22Rv1 (cell line): Measurements from ENCODE around the gene RASAL1.

ENCODE experiments used
- ZFX ChIP-seq: fragments of 450-650 bp; IDR thresholded peaks from 2 replicates; pipeline ENCODE4 v1.6.1; 2017; ENCODE audit warnings: antibody characterized with exemption, borderline replicate concordance
- TF ChIP-seq, protein P1 (sequence below): fragments of 450-650 bp; IDR thresholded peaks from 2 replicates; pipeline ENCODE4 v1.5.1; 2017; ENCODE audit warnings: mild to moderate bottlenecking

DNA sequence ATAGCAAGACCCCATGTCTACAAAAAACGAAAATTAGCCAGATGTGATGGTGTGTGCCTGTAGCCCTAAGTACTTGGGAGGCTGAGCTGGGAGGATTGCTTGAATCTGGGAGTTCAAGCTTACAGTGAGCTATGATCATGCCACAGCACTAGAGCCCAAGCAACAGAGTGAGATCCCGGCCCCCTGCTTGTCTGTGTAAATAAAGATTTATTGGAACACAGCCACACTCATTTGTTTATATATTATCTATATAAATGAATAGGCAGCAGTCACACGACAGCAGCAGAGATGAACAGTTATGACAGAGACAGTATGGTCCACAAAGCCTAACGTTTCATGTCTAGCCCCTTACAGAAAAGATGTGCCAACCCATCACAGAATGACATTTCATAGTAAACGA lies 34.9 kb upstream of the RASAL1 start:
- TF ChIP-seq, protein P1, sequence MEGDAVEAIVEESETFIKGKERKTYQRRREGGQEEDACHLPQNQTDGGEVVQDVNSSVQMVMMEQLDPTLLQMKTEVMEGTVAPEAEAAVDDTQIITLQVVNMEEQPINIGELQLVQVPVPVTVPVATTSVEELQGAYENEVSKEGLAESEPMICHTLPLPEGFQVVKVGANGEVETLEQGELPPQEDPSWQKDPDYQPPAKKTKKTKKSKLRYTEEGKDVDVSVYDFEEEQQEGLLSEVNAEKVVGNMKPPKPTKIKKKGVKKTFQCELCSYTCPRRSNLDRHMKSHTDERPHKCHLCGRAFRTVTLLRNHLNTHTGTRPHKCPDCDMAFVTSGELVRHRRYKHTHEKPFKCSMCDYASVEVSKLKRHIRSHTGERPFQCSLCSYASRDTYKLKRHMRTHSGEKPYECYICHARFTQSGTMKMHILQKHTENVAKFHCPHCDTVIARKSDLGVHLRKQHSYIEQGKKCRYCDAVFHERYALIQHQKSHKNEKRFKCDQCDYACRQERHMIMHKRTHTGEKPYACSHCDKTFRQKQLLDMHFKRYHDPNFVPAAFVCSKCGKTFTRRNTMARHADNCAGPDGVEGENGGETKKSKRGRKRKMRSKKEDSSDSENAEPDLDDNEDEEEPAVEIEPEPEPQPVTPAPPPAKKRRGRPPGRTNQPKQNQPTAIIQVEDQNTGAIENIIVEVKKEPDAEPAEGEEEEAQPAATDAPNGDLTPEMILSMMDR = no peak
- TF ChIP-seq ZFX = no peak
